ENCODE data around the gene PLA2G4A. TPM values are rescaled to one million over a fixed set of nuclear protein-coding genes. Genes with fewer than 3 reads are reported as not detected.

The PLA2G4A gene
- total RNA-seq, 2 donors from 2014 or later = 5.8 to 8.2 TPM

- Histone ChIP-seq H3K27me3 (no peaks in the 10 kb centered on the region), H3K9me3 (no peaks in the 10 kb centered on the region), H3K27ac (peak overlapping the region; percentile 58 to 70), H3K36me3 (no peaks in the 10 kb centered on the region), H3K4me1 (peaks cover 0 to 14% of the 10 kb centered on the region in 2 donors), H3K4me3 (no peak overlapping the region)
- TF ChIP-seq CTCF (IDR thresholded peaks at IDR 0.05) = no peak
- DNase-seq (ENCODE audit: low spot score) = no peak
Measured at GRCh38 chr1:186897008-186897407, 68.3 kb downstream of the PLA2G4A start.

GRCh38 chr1:186899577-186899976 is 70.8 kb downstream of the PLA2G4A start:
- peak overlapping the region; percentile 23 to 40 for H3K27ac ChIP-seq
- H3K27me3 ChIP-seq = no peaks in the 10 kb centered on the region
- no peak for DNase-seq (ENCODE audit: low spot score)
- H3K36me3 ChIP-seq = no peaks in the 10 kb centered on the region
- H3K4me1 ChIP-seq = peaks cover 0 to 14% of the 10 kb centered on the region in 2 donors
- no peak overlapping the region for H3K4me3 ChIP-seq
- TF ChIP-seq CTCF (IDR thresholded peaks at IDR 0.05) = no peak
- H3K9me3 ChIP-seq = no peaks in the 10 kb centered on the region

GRCh38 chr1:186899977-186900376 is 71.2 kb downstream of the PLA2G4A start:
- Histone ChIP-seq H3K4me3 (no peak overlapping the region), H3K4me1 (peaks cover 0 to 14% of the 10 kb centered on the region in 2 donors), H3K27me3 (no peaks in the 10 kb centered on the region), H3K36me3 (no peaks in the 10 kb centered on the region), H3K9me3 (no peaks in the 10 kb centered on the region), H3K27ac (peak overlapping the region; percentile 23 to 40)
- DNase-seq (ENCODE audit: low spot score) = no peak
- no peak for TF ChIP-seq CTCF (IDR thresholded peaks at IDR 0.05)

GRCh38 chr1:186900539-186901237 is 71.9 kb downstream of the PLA2G4A start:
- no peak overlapping the region for H3K4me3 ChIP-seq
- no peaks in the 10 kb centered on the region for H3K36me3 ChIP-seq
- H3K4me1 ChIP-seq = peaks cover 0 to 10% of the 10 kb centered on the region in 2 donors
- H3K27me3 ChIP-seq = no peaks in the 10 kb centered on the region
- TF ChIP-seq CTCF (IDR thresholded peaks at IDR 0.05) = no peak
- no peak for DNase-seq (ENCODE audit: low spot score)
- H3K27ac ChIP-seq = peak overlapping the region; percentile 23 to 40
- H3K9me3 ChIP-seq = no peaks in the 10 kb centered on the region

- no peaks in the 10 kb centered on the region for H3K36me3 ChIP-seq
Measured at GRCh38 chr1:186901631-186902030, 72.9 kb downstream of the PLA2G4A start.

More at GRCh38 chr1:186901631-186902030, 72.9 kb downstream of the PLA2G4A start:
- no peak for DNase-seq (ENCODE audit: low spot score)
- no peak for TF ChIP-seq CTCF (IDR thresholded peaks at IDR 0.05)
- no peak overlapping the region for H3K4me3 ChIP-seq
- H3K27me3 ChIP-seq = no peaks in the 10 kb centered on the region
- no peaks in the 10 kb centered on the region for H3K9me3 ChIP-seq
- H3K4me1 ChIP-seq = peaks cover 0 to 2% of the 10 kb centered on the region in 2 donors
- H3K27ac ChIP-seq = peak overlapping the region; percentile 23 to 40
